WTC11 (cell line): ENCODE results near the gene SLC7A7. TPM values are rescaled to one million over a fixed set of nuclear protein-coding genes. Genes with fewer than 3 reads are reported as not detected.
"Not testable (repeated sequence)": the region's sequence is repeated elsewhere in the genome, so short reads cannot be mapped to it uniquely, and the experiment has no call there.

ENCODE experiments used
- ATAC-seq: fragments of 200-7000 bp; cut with Tn5 transposase; 2 replicates; pipeline ENCODE4 v1.10.0; 2021; ENCODE audit warnings: mild to moderate bottlenecking, moderate library complexity
- CTCF ChIA-PET: fragments of 300-600 bp; sonication (Branson Sonifier 250); formaldehyde crosslinking; loops from one replicate; lab custom pipeline; 2021; ENCODE audit warnings: antibody characterized with exemption; lab: Charles Lee
- POLR2A ChIA-PET: fragments of 350-600 bp; sonication (Branson Sonifier 250); formaldehyde crosslinking; loops from one replicate; lab custom pipeline; 2021; ENCODE audit warnings: antibody characterized with exemption; lab: Charles Lee
- DNase-seq: peaks from one replicate; pipeline ENCODE4 v3.0.0; 2021; ENCODE audit warnings: low spot score
- H3K27ac Mint-ChIP-seq: 2 replicates; pipeline ENCODE4 v1.8.0; 2021; ENCODE audit warnings: mixed read lengths
- H3K27me3 Mint-ChIP-seq: 2 replicates; pipeline ENCODE4 v1.8.0; 2021; ENCODE audit warnings: low read depth, mild to moderate bottlenecking, moderate library complexity, mixed read lengths
- H3K36me3 Mint-ChIP-seq: 2 replicates; pipeline ENCODE4 v1.8.0; 2021; ENCODE audit warnings: mixed read lengths
- H3K4me1 Mint-ChIP-seq: 2 replicates; pipeline ENCODE4 v1.8.0; 2022; ENCODE audit warnings: mixed read lengths
- H3K4me3 Mint-ChIP-seq: 2 replicates; pipeline ENCODE4 v1.8.0; 2021; ENCODE audit warnings: mild to moderate bottlenecking, moderate library complexity, mixed read lengths
- H3K9me3 Mint-ChIP-seq: 2 replicates; pipeline ENCODE4 v1.8.0; 2021; ENCODE audit warnings: mixed read lengths
- ATF2 ChIP-seq: sonication (generic); formaldehyde crosslinking; IDR thresholded peaks from 2 replicates; pipeline ENCODE4 v1.8.1; 2022; ENCODE audit warnings: low read depth, missing genetic modification reagents, borderline replicate concordance
- EMX1 ChIP-seq: fragments of 250-450 bp; sonication (Bioruptor Pico); IDR thresholded peaks from 2 replicates; pipeline ENCODE4 v1.8.0; 2021; ENCODE audit warnings: mild to moderate bottlenecking
- GABPB1 ChIP-seq: sonication (generic); formaldehyde crosslinking; IDR thresholded peaks from 2 replicates; pipeline ENCODE4 v1.8.1; 2023; ENCODE audit warnings: mild to moderate bottlenecking, missing genetic modification reagents
- HMGXB4 ChIP-seq: sonication (generic); formaldehyde crosslinking; IDR thresholded peaks from 2 replicates; pipeline ENCODE4 v1.8.1; 2023; ENCODE audit warnings: mild to moderate bottlenecking, moderate library complexity, missing genetic modification reagents
- IRF1 ChIP-seq: sonication (generic); formaldehyde crosslinking; IDR thresholded peaks from 2 replicates; pipeline ENCODE4 v1.8.0; 2023; ENCODE audit warnings: missing genetic modification reagents
- MXD4 ChIP-seq: fragments of 250-450 bp; sonication (Bioruptor Pico); IDR thresholded peaks from 2 replicates; pipeline ENCODE4 v1.8.0; 2021; ENCODE audit warnings: mild to moderate bottlenecking, moderate library complexity, borderline replicate concordance
- RORB ChIP-seq: fragments of 250-450 bp; sonication (Bioruptor Pico); IDR thresholded peaks from 2 replicates; pipeline ENCODE4 v1.9.0; 2021; ENCODE audit warnings: mild to moderate bottlenecking
- TEAD4 ChIP-seq: sonication (generic); formaldehyde crosslinking; IDR thresholded peaks from 2 replicates; pipeline ENCODE4 v1.8.0; 2022; ENCODE audit warnings: mild to moderate bottlenecking, missing genetic modification reagents
- ZNF121 ChIP-seq: sonication (generic); formaldehyde crosslinking; IDR thresholded peaks from 2 replicates; pipeline ENCODE4 v1.8.0; 2023; ENCODE audit warnings: missing genetic modification reagents
- ZNF232 ChIP-seq: sonication (generic); formaldehyde crosslinking; IDR thresholded peaks from 2 replicates; pipeline ENCODE4 v1.8.0; 2022; ENCODE audit warnings: mild to moderate bottlenecking, missing genetic modification reagents
- total RNA-seq: library from RNA; stranded (reverse); gene quantifications from 3 replicates; pipeline ENCODE4 v1.2.3, GENCODE V29; 2021
- TF ChIP-seq, protein P1 (sequence below): sonication (generic); formaldehyde crosslinking; IDR thresholded peaks from 2 replicates; pipeline ENCODE4 v1.8.0; 2022; ENCODE audit warnings: mild to moderate bottlenecking, missing genetic modification reagents
- TF ChIP-seq, protein P2 (sequence below): sonication (generic); formaldehyde crosslinking; IDR thresholded peaks from 2 replicates; pipeline ENCODE4 v1.8.1; 2023; ENCODE audit warnings: mild to moderate bottlenecking, missing genetic modification reagents, moderate library complexity
- TF ChIP-seq, protein P3 (sequence below): fragments of 250-450 bp; sonication (Bioruptor Pico); IDR thresholded peaks from 2 replicates; pipeline ENCODE4 v2.1.2; 2022; ENCODE audit warnings: mild to moderate bottlenecking, moderate library complexity

The SLC7A7 gene
- total RNA-seq, 1 experiment from 2014 or later: 4.3 TPM

GRCh38 chr14:22761734-22762133 is 53.5 kb downstream of the SLC7A7 start:
- ATAC-seq (no peak), DNase-seq (no peak)
- Mint-ChIP-seq H3K9me3 (0 out of 2 replicates have a peak, but pooled peaks cover 3% of the 10 kb centered on the region), H3K27me3 (no peaks in the 10 kb centered on the region; the same call in 1 of the 2 replicates), H3K4me3 (no peak overlapping the region), H3K36me3 (peaks cover 2% of the 10 kb centered on the region; the same call in 1 of the 2 replicates), H3K4me1 (peaks cover 13% of the 10 kb centered on the region), H3K27ac (no peak overlapping the region)
- TF ChIP-seq EMX1: no peak
- TF ChIP-seq ZNF232: no peak
- no peak for TF ChIP-seq IRF1
- no peak for TF ChIP-seq TEAD4 (CRISPR knock-in tag)
- TF ChIP-seq, protein P1, sequence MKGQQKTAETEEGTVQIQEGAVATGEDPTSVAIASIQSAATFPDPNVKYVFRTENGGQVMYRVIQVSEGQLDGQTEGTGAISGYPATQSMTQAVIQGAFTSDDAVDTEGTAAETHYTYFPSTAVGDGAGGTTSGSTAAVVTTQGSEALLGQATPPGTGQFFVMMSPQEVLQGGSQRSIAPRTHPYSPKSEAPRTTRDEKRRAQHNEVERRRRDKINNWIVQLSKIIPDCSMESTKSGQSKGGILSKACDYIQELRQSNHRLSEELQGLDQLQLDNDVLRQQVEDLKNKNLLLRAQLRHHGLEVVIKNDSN (CRISPR knock-in tag): no peak
- CTCF ChIA-PET: interaction anchor here (1.2 kb wide), 1 partner anchor 205 kb away, joined by 3 read pairs; no protein-coding TSS in a partner anchor
- POLR2A ChIA-PET: no interaction called here

DNA sequence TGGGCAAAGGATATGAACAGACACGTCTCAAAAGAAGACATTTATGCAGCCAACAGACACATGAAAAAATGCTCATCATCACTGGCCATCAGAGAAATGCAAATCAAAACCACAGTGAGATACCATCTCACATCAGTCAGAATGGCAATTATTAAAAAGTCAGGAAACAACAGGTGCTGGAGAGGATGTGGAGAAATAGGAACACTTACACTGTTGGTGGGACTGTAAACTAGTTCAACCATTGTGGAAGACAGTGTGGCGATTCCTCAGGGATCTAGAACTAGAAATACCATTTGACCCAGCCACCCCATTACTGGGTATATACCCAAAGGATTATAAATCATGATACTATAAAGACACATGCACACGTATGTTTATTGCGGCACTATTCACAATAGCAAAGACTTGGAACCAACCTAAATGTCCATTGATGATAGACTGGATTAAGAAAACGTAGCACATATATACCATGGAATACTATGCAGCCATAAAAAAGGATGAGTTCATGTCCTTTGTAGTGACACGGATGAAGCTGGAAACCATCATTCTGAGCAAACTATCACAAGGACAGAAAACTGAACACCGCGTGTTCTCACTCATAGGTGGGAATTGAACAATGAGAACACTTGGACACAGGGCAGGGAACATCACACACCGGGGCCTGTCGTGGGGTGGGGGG is 57.1 kb downstream of the SLC7A7 start:
- DNase-seq, POLR2A ChIA-PET, CTCF ChIA-PET: not testable (repeated sequence)

DNA sequence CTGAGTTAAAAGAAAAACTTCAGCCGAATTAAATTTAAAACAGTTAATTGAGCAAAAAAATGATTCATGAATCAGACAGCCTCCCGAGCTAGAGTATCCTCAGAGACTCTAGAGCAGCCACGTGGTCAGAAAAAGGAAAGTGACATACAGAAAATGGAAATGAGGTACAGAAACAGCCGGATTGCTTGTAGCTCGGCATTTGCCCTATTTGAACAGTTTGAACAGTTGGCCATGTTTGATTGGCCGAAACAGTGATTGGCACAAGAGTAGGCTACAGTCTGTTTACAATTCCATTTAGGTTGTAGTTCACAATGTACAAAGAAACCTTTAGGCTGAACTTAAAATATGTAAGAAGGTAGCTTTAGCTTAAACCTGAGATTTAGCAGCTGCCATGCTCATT is 61.6 kb downstream of the SLC7A7 start:
- TF ChIP-seq MXD4 (CRISPR knock-in tag) (no peak), ZNF121 (CRISPR knock-in tag) (no peak), RORB (CRISPR knock-in tag) (no peak), GABPB1 (CRISPR knock-in tag) (no peak), HMGXB4 (CRISPR knock-in tag) (no peak), ATF2 (CRISPR knock-in tag) (no peak)
- TF ChIP-seq, protein P2, sequence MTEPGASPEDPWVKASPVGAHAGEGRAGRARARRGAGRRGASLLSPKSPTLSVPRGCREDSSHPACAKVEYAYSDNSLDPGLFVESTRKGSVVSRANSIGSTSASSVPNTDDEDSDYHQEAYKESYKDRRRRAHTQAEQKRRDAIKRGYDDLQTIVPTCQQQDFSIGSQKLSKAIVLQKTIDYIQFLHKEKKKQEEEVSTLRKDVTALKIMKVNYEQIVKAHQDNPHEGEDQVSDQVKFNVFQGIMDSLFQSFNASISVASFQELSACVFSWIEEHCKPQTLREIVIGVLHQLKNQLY (CRISPR knock-in tag): no peak
- TF ChIP-seq, protein P3, sequence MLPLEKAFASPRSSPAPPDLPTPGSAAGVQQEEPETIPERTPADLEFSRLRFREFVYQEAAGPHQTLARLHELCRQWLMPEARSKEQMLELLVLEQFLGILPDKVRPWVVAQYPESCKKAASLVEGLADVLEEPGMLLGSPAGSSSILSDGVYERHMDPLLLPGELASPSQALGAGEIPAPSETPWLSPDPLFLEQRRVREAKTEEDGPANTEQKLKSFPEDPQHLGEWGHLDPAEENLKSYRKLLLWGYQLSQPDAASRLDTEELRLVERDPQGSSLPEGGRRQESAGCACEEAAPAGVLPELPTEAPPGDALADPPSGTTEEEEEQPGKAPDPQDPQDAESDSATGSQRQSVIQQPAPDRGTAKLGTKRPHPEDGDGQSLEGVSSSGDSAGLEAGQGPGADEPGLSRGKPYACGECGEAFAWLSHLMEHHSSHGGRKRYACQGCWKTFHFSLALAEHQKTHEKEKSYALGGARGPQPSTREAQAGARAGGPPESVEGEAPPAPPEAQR: no peak
- 0 out of 2 replicates have a peak, but pooled peaks cover 3% of the 10 kb centered on the region for H3K9me3 Mint-ChIP-seq
- no peaks in the 10 kb centered on the region for H3K36me3 Mint-ChIP-seq
- peaks cover 8% of the 10 kb centered on the region for H3K4me1 Mint-ChIP-seq
- POLR2A ChIA-PET: no interaction called here
- DNase-seq: no peak
- no peaks in the 10 kb centered on the region for H3K27me3 Mint-ChIP-seq
- H3K27ac Mint-ChIP-seq: no peak overlapping the region
- H3K4me3 Mint-ChIP-seq: no peak overlapping the region
- CTCF ChIA-PET: interaction anchor here (1.2 kb wide), 1 partner anchor 233 kb away, joined by 3 read pairs; no protein-coding TSS in a partner anchor
- ATAC-seq: no peak

More for the DNA sequence above, 57.1 kb downstream of the SLC7A7 start:
- not testable (repeated sequence) for H3K4me1 Mint-ChIP-seq, H3K9me3 Mint-ChIP-seq, H3K27ac Mint-ChIP-seq, H3K4me3 Mint-ChIP-seq, H3K36me3 Mint-ChIP-seq, ATAC-seq, H3K27me3 Mint-ChIP-seq
